ENCODE results near the gene KIZ.

GRCh38 chr20:21151791-21152190 lies 25.9 kb downstream of the KIZ start:
- TF ChIP-seq CTCF (IDR thresholded peaks at IDR 0.05) = no peak
- no peak for TF ChIP-seq POLR2A (IDR thresholded peaks at IDR 0.05)
